B cell (primary cell): ENCODE results near the gene PLXNB2. TPM values are rescaled to one million over a fixed set of nuclear protein-coding genes. Genes with fewer than 3 reads are reported as not detected.

Source experiments
- ATAC-seq: fragments of 200-7000 bp; cut with Tn5 transposase; one replicate; pipeline ENCODE4 v1.10.0; 2021; ENCODE audit warnings: low read depth, mild to moderate bottlenecking, moderate number of reproducible peaks, moderate library complexity
- CTCF ChIA-PET: fragments of 350-600 bp; sonication (Branson Sonifier 250); formaldehyde crosslinking; loops from one replicate; lab custom pipeline; 2021; ENCODE audit warnings: antibody characterized with exemption, inconsistent platforms; lab: Charles Lee
- POLR2A ChIA-PET: fragments of 350-600 bp; sonication (Branson Sonifier 250); formaldehyde crosslinking; loops from one replicate; lab custom pipeline; 2021; ENCODE audit warnings: antibody characterized with exemption; lab: Charles Lee
- DNase-seq: peaks from one replicate; pipeline ENCODE4 v3.0.0; 2013
- H2AFZ ChIP-seq: 2 replicates; pipeline ENCODE4 v1.6.1; 2012; ENCODE audit warnings: mild to moderate bottlenecking, low read depth, low read length; ENCODE audit not compliant: insufficient read depth, poor library complexity, severe bottlenecking
- H3K27ac ChIP-seq, 2 donors: 1 replicate in 1 of 2; 2 replicates in 1 of 2; pipeline ENCODE4 v1.5.1; 2012 to 2013; ENCODE audit warnings: low read length in 2 of 2, mild to moderate bottlenecking in 2 of 2, moderate library complexity in 1 of 2
- H3K27me3 ChIP-seq, 4 experiments: fragments of 200-600 bp in 1 of 4; sonication (generic) in 1 of 4; replicated peaks in 1 of 4; 1 replicate in 2 of 4; 2 replicates in 2 of 4; pipeline versions ENCODE4 v1.6.1 to v1.7.0; 2013 to 2016; ENCODE audit warnings: low read length in 3 of 4, mild to moderate bottlenecking in 2 of 4, mixed read lengths in 1 of 4, moderate library complexity in 1 of 4; ENCODE audit not compliant: insufficient read depth in 4 of 4, control insufficient read depth in 3 of 4; ENCODE audit errors: control extremely low read depth in 1 of 4
- H3K36me3 ChIP-seq, 2 experiments: replicated peaks in 1 of 2; 1 replicate in 1 of 2; 2 replicates in 1 of 2; pipeline versions ENCODE4 v1.6.1 to v1.7.1; 2013; ENCODE audit warnings: low read length in 1 of 2; ENCODE audit not compliant: insufficient read depth in 2 of 2, control insufficient read depth in 1 of 2; ENCODE audit errors: control extremely low read depth in 1 of 2, extremely low read depth in 1 of 2
- H3K4me1 ChIP-seq, 2 donors: fragments of 200-600 bp in 1 of 2; sonication (generic) in 1 of 2; 1 replicate in 1 of 2; 2 replicates in 1 of 2; pipeline versions ENCODE4 v1.5.1 to v1.6.1; 2013 to 2017; ENCODE audit warnings: low read length in 2 of 2; ENCODE audit not compliant: control insufficient read depth in 2 of 2, insufficient read depth in 2 of 2
- H3K4me2 ChIP-seq: replicated peaks from 2 replicates; pipeline ENCODE3; 2012; ENCODE audit warnings: mild to moderate bottlenecking, low read depth, low read length; ENCODE audit not compliant: poor library complexity, severe bottlenecking
- H3K4me3 ChIP-seq, 5 experiments: fragments of 200-600 bp in 1 of 5; sonication (generic) in 1 of 5; 1 replicate in 3 of 5; 2 replicates in 2 of 5; pipeline versions ENCODE4 v1.5.1 to v1.7.0; 2011 to 2016; ENCODE audit warnings: low read length in 4 of 5, mild to moderate bottlenecking in 4 of 5, low read depth in 2 of 5, control low read depth in 1 of 5, moderate library complexity in 1 of 5; ENCODE audit not compliant: insufficient read depth in 1 of 5; ENCODE audit errors: control extremely low read depth in 1 of 5, extremely low read depth in 1 of 5
- H3K79me2 ChIP-seq: fragments of 200-600 bp; sonication (generic); one replicate; pipeline ENCODE4 v1.6.0; 2016; ENCODE audit warnings: low read length; ENCODE audit not compliant: control insufficient read depth, insufficient read depth
- H3K9ac ChIP-seq: fragments of 200-600 bp; sonication (generic); 2 replicates; pipeline ENCODE4 v1.6.1; 2017; ENCODE audit warnings: mild to moderate bottlenecking, low read length, moderate library complexity
- H3K9me3 ChIP-seq, 3 donors: one replicate each; pipeline versions ENCODE4 v1.6.1 to v1.7.1; 2013; ENCODE audit warnings: low read length in 2 of 3; ENCODE audit not compliant: control insufficient read depth in 2 of 3, insufficient read depth in 1 of 3; ENCODE audit errors: control extremely low read depth in 1 of 3
- H4K20me1 ChIP-seq: 2 replicates; pipeline ENCODE4 v1.6.0; 2012; ENCODE audit warnings: mild to moderate bottlenecking, low read length; ENCODE audit not compliant: insufficient read depth, control insufficient read depth, poor library complexity, severe bottlenecking
- H3K27ac Mint-ChIP-seq: one replicate; pipeline ENCODE4 v1.8.0; 2021; ENCODE audit warnings: mixed read lengths
- H3K27me3 Mint-ChIP-seq: one replicate; pipeline ENCODE4 v1.8.0; 2021; ENCODE audit warnings: mixed read lengths
- H3K4me1 Mint-ChIP-seq: one replicate; pipeline ENCODE4 v1.8.0; 2021; ENCODE audit warnings: mixed read lengths
- H3K4me3 Mint-ChIP-seq: one replicate; pipeline ENCODE4 v1.8.0; 2021; ENCODE audit warnings: mixed read lengths
- H3K9me3 Mint-ChIP-seq: one replicate; pipeline ENCODE4 v1.8.0; 2022; ENCODE audit warnings: mixed read lengths; ENCODE audit not compliant: insufficient read depth
- CTCF ChIP-seq: fragments of 200-600 bp; IDR thresholded peaks from one replicate; pipeline ENCODE4 v1.8.0; 2022; ENCODE audit warnings: antibody characterized with exemption, mild to moderate bottlenecking
- EZH2 ChIP-seq: IDR thresholded peaks from 2 replicates; pipeline ENCODE4 v1.6.1; 2012; ENCODE audit warnings: borderline replicate concordance, low read depth, mild to moderate bottlenecking, moderate library complexity, low read length; ENCODE audit not compliant: insufficient read depth, poor library complexity, severe bottlenecking
- WGBS: methylation state at CpG from one replicate; pipeline ENCODE4 v1.1.5; 2013; ENCODE audit warnings: missing lambda C conversion rate; ENCODE audit not compliant: insufficient coverage; 5-methylcytosine and 5-hydroxymethylcytosine counted together
- intact Hi-C: fragments of 100-400 bp; cut with micrococcal nuclease; formaldehyde crosslinking; loops from one replicate; pipeline ENCODE4 v1.10.0; 2022
- polyA plus RNA-seq: library from polyadenylated mRNA; depleted of rRNA; stranded (reverse); fragments of >200 nt; gene quantifications from 2 replicates; pipeline ENCODE4 v1.2.3, GENCODE V29; 2012
- total RNA-seq, 2 donors: library from RNA; stranded (reverse); fragments of 120-200 nt in 1 of 2; gene quantifications; 1 replicate in 1 of 2; 2 replicates in 1 of 2; pipeline versions ENCODE4 v1.2.3 to v1.2.4, GENCODE V29; 2013 to 2022

PLXNB2 gene
- total and polyA plus RNA-seq, 2 donors (not counting 1 experiment from before 2014, with no cell fraction given) = 5.2 to 31.4 TPM

GRCh38 chr22:50281384-50281760 is 26.1 kb downstream of the PLXNB2 start:
- ATAC-seq = no peak
- H4K20me1 ChIP-seq = no peaks in the 10 kb centered on the region
- H3K4me1 ChIP-seq = no peaks in the 10 kb centered on the region
- no peak overlapping the region for H2AFZ ChIP-seq
- H3K27me3 ChIP-seq = no peaks in the 10 kb centered on the region
- whole genome bisulfite sequencing = 96% methylated on average over 36 of the region's 36 CpGs
- TF ChIP-seq EZH2 (no peak), CTCF (no peak)
- intact Hi-C loops = no loop called here
- H3K27ac Mint-ChIP-seq = no peak overlapping the region
- H3K4me1 Mint-ChIP-seq = no peaks in the 10 kb centered on the region
- DNase-seq = no peak
- ChIA-PET POLR2A (interaction anchor here (1.0 kb wide), 1 partner anchor 44 kb away, joined by 9 read pairs; no protein-coding TSS in a partner anchor), CTCF (interaction anchor here (0.6 kb wide), 1 partner anchor 60 kb away, joined by 3 read pairs; no protein-coding TSS in a partner anchor)
- no peak overlapping the region for H3K27ac ChIP-seq
- no peaks in the 10 kb centered on the region for H3K36me3 ChIP-seq
- H3K27me3 Mint-ChIP-seq = no peaks in the 10 kb centered on the region
- no peak overlapping the region for H3K4me3 Mint-ChIP-seq
- no peaks in the 10 kb centered on the region for H3K79me2 ChIP-seq
- H3K9ac ChIP-seq = no peak overlapping the region
- H3K9me3 ChIP-seq = peaks cover 0 to 4% (median 0%) of the 10 kb centered on the region in 3 donors
- no peak overlapping the region for H3K4me3 ChIP-seq
- H3K4me2 ChIP-seq = no peak overlapping the region
- H3K9me3 Mint-ChIP-seq = no peaks in the 10 kb centered on the region

GRCh38 chr22:50280708-50281383 is 26.6 kb downstream of the PLXNB2 start:
- TF ChIP-seq CTCF (no peak), EZH2 (no peak)
- no peaks in the 10 kb centered on the region for H3K9me3 Mint-ChIP-seq
- H3K4me1 ChIP-seq = no peaks in the 10 kb centered on the region
- no peak overlapping the region for H3K4me3 Mint-ChIP-seq
- POLR2A ChIA-PET = no interaction called here
- H3K79me2 ChIP-seq = no peaks in the 10 kb centered on the region
- 98% methylated on average over 47 of the region's 47 CpGs for WGBS
- no peak overlapping the region for H3K4me2 ChIP-seq
- no peaks in the 10 kb centered on the region for H3K4me1 Mint-ChIP-seq
- intact Hi-C loops = no loop called here
- CTCF ChIA-PET = interaction anchor here (0.6 to 1.6 kb wide), 3 partner anchors 11 to 61 kb away, joined by 3 to 4 read pairs (median 3); no protein-coding TSS in a partner anchor
- H2AFZ ChIP-seq = no peak overlapping the region
- H3K27me3 ChIP-seq = no peaks in the 10 kb centered on the region
- DNase-seq (no peak), ATAC-seq (no peak)
- H3K27me3 Mint-ChIP-seq = no peaks in the 10 kb centered on the region
- H3K9me3 ChIP-seq = peaks cover 0 to 4% (median 0%) of the 10 kb centered on the region in 3 donors
- H4K20me1 ChIP-seq = no peaks in the 10 kb centered on the region
- no peak overlapping the region for H3K4me3 ChIP-seq
- no peak overlapping the region for H3K27ac ChIP-seq
- no peak overlapping the region for H3K9ac ChIP-seq
- no peak overlapping the region for H3K27ac Mint-ChIP-seq
- no peaks in the 10 kb centered on the region for H3K36me3 ChIP-seq
